C4-2B (cell line): ENCODE measurements around the gene CDC23.

Source experiments
- ZFX ChIP-seq: fragments of 450-650 bp; IDR thresholded peaks from 2 replicates; pipeline ENCODE4 v1.6.1; 2017
- TF ChIP-seq, protein P1 (sequence below): fragments of 450-650 bp; conservative IDR thresholded peaks from 2 replicates; pipeline ENCODE4 v1.5.1; 2017; ENCODE audit warnings: mild to moderate bottlenecking

DNA sequence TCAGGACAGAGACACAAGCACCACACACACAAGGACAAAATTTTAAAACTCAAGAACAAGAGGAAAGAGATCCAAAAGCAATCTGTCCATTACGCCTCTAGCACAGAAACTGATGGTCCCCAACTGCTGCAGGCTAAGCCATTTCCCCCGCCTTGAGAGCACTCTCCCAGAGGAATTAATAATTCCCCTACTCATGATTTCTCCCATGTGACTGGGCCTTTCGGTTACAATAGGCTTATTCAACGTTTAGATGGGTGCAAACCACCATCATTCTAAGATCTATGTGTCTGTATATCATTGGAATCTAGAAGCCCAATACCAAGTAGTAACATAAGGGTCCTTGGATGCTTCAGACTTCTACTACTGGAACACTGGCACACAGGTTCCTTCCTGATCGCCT, 53.5 kb downstream of the CDC23 start:
- TF ChIP-seq, protein P1, sequence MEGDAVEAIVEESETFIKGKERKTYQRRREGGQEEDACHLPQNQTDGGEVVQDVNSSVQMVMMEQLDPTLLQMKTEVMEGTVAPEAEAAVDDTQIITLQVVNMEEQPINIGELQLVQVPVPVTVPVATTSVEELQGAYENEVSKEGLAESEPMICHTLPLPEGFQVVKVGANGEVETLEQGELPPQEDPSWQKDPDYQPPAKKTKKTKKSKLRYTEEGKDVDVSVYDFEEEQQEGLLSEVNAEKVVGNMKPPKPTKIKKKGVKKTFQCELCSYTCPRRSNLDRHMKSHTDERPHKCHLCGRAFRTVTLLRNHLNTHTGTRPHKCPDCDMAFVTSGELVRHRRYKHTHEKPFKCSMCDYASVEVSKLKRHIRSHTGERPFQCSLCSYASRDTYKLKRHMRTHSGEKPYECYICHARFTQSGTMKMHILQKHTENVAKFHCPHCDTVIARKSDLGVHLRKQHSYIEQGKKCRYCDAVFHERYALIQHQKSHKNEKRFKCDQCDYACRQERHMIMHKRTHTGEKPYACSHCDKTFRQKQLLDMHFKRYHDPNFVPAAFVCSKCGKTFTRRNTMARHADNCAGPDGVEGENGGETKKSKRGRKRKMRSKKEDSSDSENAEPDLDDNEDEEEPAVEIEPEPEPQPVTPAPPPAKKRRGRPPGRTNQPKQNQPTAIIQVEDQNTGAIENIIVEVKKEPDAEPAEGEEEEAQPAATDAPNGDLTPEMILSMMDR: no peak
- TF ChIP-seq ZFX: no peak
